ENCODE measurements around the gene NRXN3.
"Not testable (repeated sequence)": the region's sequence is repeated elsewhere in the genome, so short reads cannot be mapped to it uniquely, and the experiment has no call there.

NRXN3 gene

GRCh38 chr14:79096811-79097210 lies 926.6 kb downstream of the NRXN3 start:
- peak in 1 of 2 experiments; percentile 62 for DNase-seq

GRCh38 chr14:79098324-79098723 lies 928.2 kb downstream of the NRXN3 start:
- no peak for DNase-seq

DNA sequence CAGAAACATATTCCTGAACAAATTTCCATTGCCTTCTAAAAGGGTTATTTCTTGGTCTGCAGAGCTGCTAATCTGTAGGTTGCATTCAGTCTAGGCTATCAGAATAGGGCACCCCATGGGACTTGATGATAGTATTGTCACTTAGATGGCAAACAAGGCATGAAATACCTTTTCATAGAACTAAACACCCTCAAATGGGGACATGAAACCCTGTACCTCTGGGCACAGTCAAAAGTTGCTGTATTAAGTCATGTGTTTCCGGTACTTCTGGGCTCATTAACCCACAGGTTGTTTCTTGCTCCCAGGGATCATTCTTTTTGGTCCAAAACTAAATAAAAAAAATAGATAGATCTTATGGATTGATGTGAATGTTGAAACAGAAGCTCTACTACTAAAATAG lies 930.4 kb downstream of the NRXN3 start:
- no peak for DNase-seq

DNA sequence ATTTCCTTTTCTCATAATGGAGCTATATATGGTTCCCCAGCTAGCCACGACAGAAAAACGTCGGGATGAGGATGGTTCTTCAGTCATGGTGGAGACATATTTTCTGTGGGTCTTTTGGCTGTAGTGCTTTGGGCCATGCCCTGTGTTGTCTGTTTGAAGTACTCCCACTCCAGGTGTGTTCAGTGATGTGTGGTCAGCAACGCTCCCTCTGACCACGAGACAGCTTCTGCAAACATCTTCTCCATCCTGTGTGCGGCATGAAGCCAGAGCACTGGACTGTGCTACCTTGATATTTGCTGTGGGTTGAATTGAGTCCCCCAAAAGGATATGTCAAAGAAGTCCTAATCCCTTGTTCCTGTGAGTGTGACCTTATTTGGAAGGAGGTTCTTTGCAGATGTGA lies 931.2 kb downstream of the NRXN3 start:
- DNase-seq = no peak

DNA sequence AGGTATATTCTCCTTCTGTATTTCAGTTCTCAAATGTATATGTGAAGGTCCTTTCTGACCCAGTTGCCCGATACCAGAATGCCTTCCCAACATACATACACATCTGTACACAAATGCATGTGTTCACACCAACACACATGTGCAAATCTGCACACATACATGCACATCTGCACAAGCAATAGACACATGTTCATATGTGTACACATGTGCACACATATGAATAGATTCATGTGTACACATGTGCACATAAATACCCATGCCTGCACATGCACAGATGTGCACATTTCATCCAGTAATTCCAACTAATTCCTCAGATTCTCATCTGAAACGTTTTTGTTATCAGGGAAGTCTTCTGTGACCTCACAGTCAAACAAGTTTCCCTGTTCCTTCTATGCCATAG lies 933.6 kb downstream of the NRXN3 start:
- DNase-seq = no peak

DNA sequence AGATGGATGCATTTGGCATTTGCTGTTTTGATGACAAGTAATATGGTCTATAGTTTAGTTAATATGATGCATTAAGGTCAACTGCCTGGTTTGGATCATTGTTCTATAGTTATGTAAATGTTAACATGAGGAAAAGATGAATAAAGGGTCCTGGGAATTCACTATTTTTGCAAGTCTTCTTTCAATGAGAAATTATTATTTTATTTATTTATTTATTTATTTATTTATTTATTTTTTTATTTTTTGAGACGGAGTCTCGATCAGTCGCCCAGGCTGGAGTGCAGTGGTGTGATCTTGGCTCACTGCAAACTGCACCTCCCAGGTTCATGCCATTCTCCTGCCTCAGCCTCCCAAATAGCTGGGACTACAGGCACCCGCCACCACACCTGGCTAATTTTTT lies 940.4 kb downstream of the NRXN3 start:
- DNase-seq = not testable (repeated sequence)

DNA sequence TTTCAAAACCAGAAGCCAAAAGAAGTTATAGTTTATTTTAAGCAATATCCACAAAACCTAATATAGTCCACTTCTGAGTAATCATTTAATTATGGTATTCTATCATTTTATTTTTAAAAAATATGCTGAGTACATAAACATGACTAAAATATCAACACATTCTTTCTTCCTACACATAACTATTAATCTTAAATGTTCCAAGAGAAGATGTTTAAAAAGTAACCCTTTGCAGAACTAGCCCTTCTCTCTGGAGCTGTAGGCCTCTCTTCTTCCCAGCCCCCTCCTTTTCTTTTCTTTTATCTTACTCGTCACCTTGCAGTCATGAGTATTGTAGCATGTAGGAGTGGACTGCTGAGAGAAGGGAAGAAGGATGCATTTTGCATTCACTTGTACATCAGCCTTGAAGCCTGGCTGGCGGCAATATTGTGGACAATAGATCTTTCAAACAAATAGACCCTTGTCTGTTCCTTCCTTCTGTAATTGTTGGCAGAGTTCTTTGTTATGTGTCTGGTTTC lies 941.9 kb downstream of the NRXN3 start:
- no peak for DNase-seq

GRCh38 chr14:79117561-79117960 lies 947.4 kb downstream of the NRXN3 start:
- DNase-seq = no peak

- DNase-seq = no peak
Observed at GRCh38 chr14:79118291-79118690, 948.1 kb downstream of the NRXN3 start.

- DNase-seq = no peak
Observed at GRCh38 chr14:79134361-79134760, 964.2 kb downstream of the NRXN3 start.

DNA sequence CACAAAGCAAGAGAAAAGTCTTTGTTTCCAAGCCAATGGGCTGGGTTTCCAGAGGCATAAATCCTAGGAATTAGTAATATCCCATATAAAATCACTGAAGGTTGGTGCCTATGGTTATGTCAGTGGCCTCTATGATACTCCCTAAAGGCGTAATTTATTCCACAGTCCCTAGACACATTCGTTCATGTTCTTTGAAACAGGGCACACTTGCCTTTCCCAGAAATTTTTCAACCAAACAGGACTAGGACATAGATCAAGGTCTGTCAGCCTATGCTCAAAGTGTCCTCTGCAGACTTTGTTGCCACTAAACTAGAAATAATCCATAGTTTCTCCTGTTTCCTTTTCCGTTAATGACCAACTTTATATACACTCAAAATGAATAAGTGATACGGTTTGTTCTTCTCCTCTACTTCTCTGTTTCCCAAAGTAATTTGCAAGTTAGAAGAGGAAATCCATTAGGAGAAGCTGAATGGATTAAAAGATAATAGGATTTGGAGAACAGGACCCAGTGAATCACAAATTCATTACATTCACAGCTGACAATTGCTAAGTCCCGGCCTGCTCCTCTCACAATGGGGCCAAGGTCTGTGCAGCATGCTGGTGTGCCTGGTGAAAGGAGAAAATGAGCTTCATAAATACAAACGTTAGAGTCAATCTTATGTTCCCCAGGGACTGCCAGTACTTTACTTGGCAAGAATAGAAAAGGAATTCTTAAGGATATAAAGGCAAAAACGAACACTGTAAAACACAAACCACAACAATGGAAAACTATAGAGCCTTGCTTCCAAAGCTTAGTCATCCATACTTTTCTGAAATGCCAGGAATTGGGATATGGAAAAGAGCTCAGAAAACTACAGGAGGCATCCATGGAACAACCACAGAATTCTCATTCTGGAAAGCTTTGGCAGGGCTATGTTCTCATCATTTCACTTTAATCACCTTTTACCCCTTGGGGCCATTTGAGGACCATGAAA lies 966.2 kb downstream of the NRXN3 start:
- no peak for DNase-seq

DNA sequence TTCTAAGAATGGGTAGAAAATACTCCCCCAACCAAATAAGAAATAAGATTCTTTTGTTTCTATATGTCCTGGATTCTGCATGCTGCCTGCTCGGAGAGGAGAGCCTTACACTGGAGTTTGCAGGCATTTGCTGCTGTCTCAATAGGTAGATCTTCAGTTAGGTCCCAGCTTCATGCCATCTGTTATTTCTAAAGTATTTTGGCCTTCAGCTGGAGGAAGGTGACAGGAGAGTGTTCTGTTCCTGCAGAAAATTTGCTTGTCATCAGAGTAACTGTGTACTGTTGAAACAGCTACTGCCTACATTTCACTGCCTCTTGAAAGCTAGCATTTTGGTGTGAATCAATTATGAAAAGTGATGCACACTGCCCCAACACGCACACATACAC lies 966.9 kb downstream of the NRXN3 start:
- no peak for DNase-seq

DNA sequence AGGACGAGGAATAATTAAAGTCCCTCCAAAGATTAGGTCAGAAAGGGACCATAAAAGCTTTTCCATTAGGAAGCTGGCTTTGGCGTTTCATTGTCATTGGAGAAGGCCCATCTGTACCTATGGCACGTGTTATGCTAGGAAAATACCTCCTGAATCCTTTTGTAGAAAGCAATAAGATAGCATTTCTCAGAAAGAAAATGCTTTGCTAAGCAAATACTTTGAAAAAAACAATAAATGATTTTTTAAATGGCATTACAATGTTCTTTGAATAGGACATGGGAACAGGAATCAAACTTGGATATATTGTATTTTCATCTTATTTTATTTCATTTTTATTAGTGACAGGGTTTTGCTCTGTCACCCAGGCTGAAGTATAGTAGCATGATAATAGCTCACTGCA lies 967.7 kb downstream of the NRXN3 start:
- DNase-seq = no peak

DNA sequence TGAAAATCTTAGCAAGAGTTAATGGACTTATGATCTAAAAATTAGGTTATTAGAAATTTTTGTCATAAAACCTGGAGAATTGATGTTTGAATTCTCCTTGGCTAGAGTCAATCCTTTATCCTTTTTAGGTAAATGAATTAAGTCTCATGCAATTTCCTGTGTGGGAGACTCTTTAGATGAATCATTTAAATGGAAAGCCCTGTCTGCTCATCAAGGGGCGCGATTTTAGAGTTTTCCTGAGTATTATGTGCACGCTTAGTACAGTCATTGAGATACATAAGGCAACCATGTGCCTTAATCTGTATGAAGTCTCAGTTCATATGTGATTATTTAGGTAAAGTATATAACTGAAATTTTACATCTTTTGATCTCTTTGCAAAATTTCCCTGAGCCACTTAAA lies 974.7 kb downstream of the NRXN3 start:
- no peak for DNase-seq

DNA sequence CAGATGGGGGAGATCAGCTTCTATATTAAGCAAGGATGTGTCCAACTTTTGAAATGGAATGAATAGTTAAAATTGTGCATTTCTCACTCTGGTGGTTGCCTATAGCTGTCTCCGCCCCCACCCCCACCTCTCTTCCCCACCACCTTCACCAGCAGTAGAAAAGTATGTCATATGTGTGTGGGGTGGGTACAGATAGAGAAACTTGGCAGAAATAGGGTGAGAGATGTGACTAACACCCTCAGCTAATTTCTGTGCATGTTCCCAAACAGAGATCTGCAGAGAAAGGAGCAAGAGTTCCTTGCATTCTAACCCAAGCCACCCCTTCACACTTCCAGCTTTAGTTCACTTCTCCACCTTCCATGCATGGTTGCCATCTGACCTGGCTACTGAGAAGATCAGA lies 980.1 kb downstream of the NRXN3 start:
- DNase-seq = no peak

DNA sequence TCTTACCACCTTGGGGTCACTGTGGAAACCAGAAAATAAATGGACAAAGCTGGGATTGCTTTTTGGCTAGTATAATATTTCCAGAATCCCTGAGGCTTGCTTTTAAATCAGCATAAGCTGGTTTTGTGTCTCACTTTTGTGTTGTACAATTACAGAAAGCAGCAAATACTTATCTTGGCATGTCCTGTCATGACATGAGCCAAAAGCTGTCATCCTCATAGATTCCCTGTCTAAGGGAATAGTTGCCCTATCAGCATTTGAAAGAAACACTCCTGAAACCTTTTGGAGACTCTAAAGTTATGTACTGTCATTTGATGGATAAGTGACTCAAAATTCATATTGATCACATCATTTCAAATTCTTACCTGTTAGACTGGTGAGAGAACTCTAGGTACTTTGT lies 987.2 kb downstream of the NRXN3 start:
- no peak for DNase-seq

- DNase-seq = no peak
Observed at GRCh38 chr14:79161571-79161970, 991.4 kb downstream of the NRXN3 start.

- DNase-seq = no peak
Observed at GRCh38 chr14:79162833-79163232, 992.7 kb downstream of the NRXN3 start.

DNA sequence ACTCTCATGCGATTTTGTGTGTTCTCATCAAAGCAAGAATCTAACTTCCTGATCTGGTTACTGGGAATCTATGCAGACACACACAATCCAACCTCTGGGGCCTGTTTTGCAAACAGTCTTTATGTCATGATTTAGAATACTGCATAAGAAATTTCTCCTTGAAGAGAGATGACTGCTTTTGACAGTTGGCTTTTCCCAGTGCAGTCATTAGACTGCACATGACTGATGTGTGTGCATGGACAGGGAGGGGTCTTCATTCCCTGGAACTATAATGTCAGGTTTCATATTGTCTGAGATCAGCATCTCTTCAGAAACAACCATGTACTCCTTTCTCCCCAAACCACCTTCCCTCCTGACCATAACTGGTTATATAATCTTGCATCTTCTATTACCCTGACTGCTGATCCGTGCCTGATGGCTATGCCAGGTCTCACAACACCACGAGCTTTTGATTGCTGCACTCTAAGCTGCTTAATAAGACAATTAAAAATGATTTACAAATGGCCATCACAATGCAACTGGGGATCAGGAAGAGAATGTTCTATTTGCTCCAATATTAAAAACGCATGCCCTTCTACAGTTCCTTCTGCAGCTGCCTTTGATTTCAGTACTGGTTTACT lies 995.4 kb downstream of the NRXN3 start:
- no peak for DNase-seq

DNA sequence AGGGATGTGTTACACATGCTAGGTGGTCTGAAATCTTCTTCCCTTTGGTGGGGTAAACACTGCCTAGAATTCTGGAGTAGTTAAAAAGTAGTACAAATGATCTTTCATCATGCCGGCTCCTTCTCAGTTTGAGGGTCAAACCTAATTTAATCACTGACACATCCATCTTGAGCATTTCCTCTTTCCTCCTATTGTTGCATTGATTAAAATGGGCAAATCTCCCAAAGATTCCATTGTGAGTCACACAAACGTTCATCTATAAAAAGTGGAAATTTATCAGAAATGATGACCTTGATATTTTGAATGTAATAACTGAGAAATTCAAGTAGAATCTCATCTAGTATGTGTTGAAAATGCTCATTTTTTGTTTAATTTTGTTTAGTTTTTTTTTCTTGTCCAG lies 996.0 kb downstream of the NRXN3 start:
- no peak for DNase-seq

- DNase-seq = no peak
Observed at GRCh38 chr14:79167957-79168356, 997.8 kb downstream of the NRXN3 start.

DNA sequence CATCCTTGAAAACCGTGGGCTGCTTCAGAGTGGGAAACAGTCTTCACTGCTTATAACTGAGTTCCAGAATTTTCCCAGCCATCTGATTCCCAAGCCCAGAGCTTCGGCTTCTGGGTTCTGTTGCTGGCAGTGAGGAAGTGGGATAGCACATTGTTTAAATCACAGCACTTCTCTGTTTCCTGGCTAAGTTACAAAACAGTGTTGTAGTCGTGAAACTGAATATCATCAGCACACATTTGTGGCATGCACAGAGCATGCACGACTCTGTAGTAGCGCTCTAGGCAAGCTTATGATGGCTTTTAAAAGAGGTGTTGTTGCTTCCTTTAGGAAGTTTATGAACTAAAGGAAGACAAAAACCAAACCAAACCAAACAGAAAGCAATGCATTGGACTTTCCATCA lies 1005.5 kb downstream of the NRXN3 start:
- DNase-seq = no peak

DNA sequence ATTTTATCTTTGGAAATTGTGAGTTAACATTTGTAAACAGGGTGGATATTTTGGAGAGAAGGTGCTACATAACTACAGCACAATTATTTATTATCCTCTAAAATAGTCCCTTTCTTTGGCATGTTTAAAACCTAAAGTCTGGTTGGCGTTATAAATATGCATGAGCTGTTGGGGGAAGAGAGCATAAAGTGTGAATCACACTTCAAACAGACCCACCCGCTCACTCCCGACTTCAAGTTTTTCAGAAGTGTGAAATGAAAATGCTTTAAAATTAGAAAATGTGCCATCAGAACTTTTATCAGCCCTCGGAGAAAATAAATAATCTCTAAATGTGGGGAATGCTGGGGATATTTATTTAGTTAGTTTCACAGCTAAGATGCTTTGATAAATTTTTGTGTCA lies 1006.9 kb downstream of the NRXN3 start:
- no peak for DNase-seq

GRCh38 chr14:79178719-79179118 lies 1008.5 kb downstream of the NRXN3 start:
- no peak for DNase-seq

Data from NCI-H446 (cell line).